ENCODE measurements around the gene GPC3. TPM values are rescaled to one million over a fixed set of nuclear protein-coding genes. Genes with fewer than 3 reads are reported as not detected.

The GPC3 gene
- polyA plus RNA-seq, 3 donors: not detected

- H3K4me1 ChIP-seq (ENCODE audit: control insufficient read depth in 1 of 2, insufficient read depth in 2 of 2, low read length in 2 of 2): no peaks in the 10 kb centered on the region
- H3K27me3 Mint-ChIP-seq (ENCODE audit: low read depth in 3 of 3): peaks cover 0 to 11% (median 2%) of the 10 kb centered on the region in 3 donors
- DNase-seq: no peak
- H3K27ac ChIP-seq (ENCODE audit: low read depth in 1 of 2, low read length in 2 of 2): no peak overlapping the region
- no peak overlapping the region for H3K9ac ChIP-seq (ENCODE audit: insufficient read depth, low read length, poor library complexity, severe bottlenecking)
- intact Hi-C loops (cut with micrococcal nuclease): no loop called here
- no peaks in the 10 kb centered on the region for H3K36me3 ChIP-seq (replicated peaks in 1 of 2; ENCODE audit: control insufficient read depth in 1 of 2, insufficient read depth in 2 of 2, low read length in 2 of 2)
- 100% methylated on average over 1 of the region's 6 CpGs for WGBS (ENCODE audit: insufficient coverage)
- H3K27me3 ChIP-seq (ENCODE audit: control insufficient read depth in 2 of 2, insufficient read depth in 2 of 2, low read length in 2 of 2): peaks cover 0 to 15% of the 10 kb centered on the region in 2 donors
- no peak overlapping the region for H3K27ac Mint-ChIP-seq
- H3K79me2 ChIP-seq (ENCODE audit: insufficient read depth, low read length): no peaks in the 10 kb centered on the region
- H3K9me3 ChIP-seq (replicated peaks in 1 of 2; ENCODE audit: control insufficient read depth in 1 of 2, insufficient read depth in 1 of 2, low read length in 2 of 2): no peaks in the 10 kb centered on the region
- H3K4me3 ChIP-seq (replicated peaks in 1 of 3; ENCODE audit: low read depth in 2 of 3, low read length in 3 of 3): no peak overlapping the region
- no peaks in the 10 kb centered on the region for H3K36me3 Mint-ChIP-seq
- TF ChIP-seq CTCF (IDR thresholded peaks at IDR 0.05): no peak
- H3K4me2 ChIP-seq (replicated peaks; ENCODE audit: extremely low read depth, low read length, poor library complexity, severe bottlenecking): no peak overlapping the region
- H4K20me1 ChIP-seq (ENCODE audit: insufficient read depth, low read length): no peaks in the 10 kb centered on the region
- H3K4me1 Mint-ChIP-seq: peaks cover 4% of the 10 kb centered on the region
- H3K9me3 Mint-ChIP-seq: peaks cover 0 to under 1% (median 0%) of the 10 kb centered on the region in 7 donors
- H3K4me3 Mint-ChIP-seq: no peak overlapping the region
- H2AFZ ChIP-seq (ENCODE audit: insufficient read depth, low read depth, low read length, poor library complexity, severe bottlenecking): no peak overlapping the region
Measured at GRCh38 chrX:133813971-133814370, 171.4 kb downstream of the GPC3 start.

GRCh38 chrX:133812402-133812801, 173.0 kb downstream of the GPC3 start:
- Histone ChIP-seq H3K79me2 (ENCODE audit: insufficient read depth, low read length) (no peaks in the 10 kb centered on the region), H3K4me2 (replicated peaks; ENCODE audit: extremely low read depth, low read length, poor library complexity, severe bottlenecking) (no peak overlapping the region), H3K4me1 (ENCODE audit: control insufficient read depth in 1 of 2, insufficient read depth in 2 of 2, low read length in 2 of 2) (no peaks in the 10 kb centered on the region), H3K36me3 (replicated peaks in 1 of 2; ENCODE audit: control insufficient read depth in 1 of 2, insufficient read depth in 2 of 2, low read length in 2 of 2) (no peaks in the 10 kb centered on the region), H3K27ac (ENCODE audit: low read depth in 1 of 2, low read length in 2 of 2) (no peak overlapping the region), H3K4me3 (replicated peaks in 1 of 3; ENCODE audit: low read depth in 2 of 3, low read length in 3 of 3) (no peak overlapping the region), H4K20me1 (ENCODE audit: insufficient read depth, low read length) (no peaks in the 10 kb centered on the region), H3K9me3 (replicated peaks in 1 of 2; ENCODE audit: control insufficient read depth in 1 of 2, insufficient read depth in 1 of 2, low read length in 2 of 2) (no peaks in the 10 kb centered on the region), H3K9ac (ENCODE audit: insufficient read depth, low read length, poor library complexity, severe bottlenecking) (no peak overlapping the region), H3K27me3 (ENCODE audit: control insufficient read depth in 2 of 2, insufficient read depth in 2 of 2, low read length in 2 of 2) (peaks cover 0 to 15% of the 10 kb centered on the region in 2 donors), H2AFZ (ENCODE audit: insufficient read depth, low read depth, low read length, poor library complexity, severe bottlenecking) (no peak overlapping the region)
- peak overlapping the region in 1 of 7 donors; percentile 12 for H3K27ac Mint-ChIP-seq
- no peak overlapping the region for H3K4me3 Mint-ChIP-seq
- peaks cover 6% of the 10 kb centered on the region for H3K4me1 Mint-ChIP-seq
- intact Hi-C loops (cut with micrococcal nuclease): no loop called here
- no peak for DNase-seq
- TF ChIP-seq CTCF (IDR thresholded peaks at IDR 0.05): no peak
- no CpG with 5 or more reads among the region's 3 CpGs for WGBS (ENCODE audit: insufficient coverage)
- H3K36me3 Mint-ChIP-seq: no peaks in the 10 kb centered on the region
- peaks cover 0 to 11% (median 2%) of the 10 kb centered on the region in 3 donors for H3K27me3 Mint-ChIP-seq (ENCODE audit: low read depth in 3 of 3)
- H3K9me3 Mint-ChIP-seq: peaks cover 0 to 4% (median 0%) of the 10 kb centered on the region in 7 donors
